ENCODE results near the gene GPC5.

DNA sequence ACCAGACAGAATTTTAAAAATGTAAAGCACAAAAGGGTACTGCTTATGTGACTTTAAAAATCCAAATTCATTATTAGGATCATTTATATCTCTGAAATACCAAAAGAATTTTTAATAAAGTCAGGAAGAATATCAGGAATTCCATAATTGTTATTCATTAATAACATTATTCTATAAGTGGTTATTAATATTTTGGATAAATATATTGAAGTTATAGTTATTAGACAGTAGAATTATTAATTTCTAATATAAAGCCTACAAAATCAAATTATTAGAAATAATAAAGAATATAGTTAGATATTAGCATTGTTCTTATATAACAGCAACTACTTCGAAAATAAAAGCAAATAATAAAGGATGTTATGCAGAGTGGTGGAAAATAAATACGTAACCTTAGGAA, 105.8 kb downstream of the GPC5 start:
- TF ChIP-seq, protein P1, sequence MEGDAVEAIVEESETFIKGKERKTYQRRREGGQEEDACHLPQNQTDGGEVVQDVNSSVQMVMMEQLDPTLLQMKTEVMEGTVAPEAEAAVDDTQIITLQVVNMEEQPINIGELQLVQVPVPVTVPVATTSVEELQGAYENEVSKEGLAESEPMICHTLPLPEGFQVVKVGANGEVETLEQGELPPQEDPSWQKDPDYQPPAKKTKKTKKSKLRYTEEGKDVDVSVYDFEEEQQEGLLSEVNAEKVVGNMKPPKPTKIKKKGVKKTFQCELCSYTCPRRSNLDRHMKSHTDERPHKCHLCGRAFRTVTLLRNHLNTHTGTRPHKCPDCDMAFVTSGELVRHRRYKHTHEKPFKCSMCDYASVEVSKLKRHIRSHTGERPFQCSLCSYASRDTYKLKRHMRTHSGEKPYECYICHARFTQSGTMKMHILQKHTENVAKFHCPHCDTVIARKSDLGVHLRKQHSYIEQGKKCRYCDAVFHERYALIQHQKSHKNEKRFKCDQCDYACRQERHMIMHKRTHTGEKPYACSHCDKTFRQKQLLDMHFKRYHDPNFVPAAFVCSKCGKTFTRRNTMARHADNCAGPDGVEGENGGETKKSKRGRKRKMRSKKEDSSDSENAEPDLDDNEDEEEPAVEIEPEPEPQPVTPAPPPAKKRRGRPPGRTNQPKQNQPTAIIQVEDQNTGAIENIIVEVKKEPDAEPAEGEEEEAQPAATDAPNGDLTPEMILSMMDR (IDR thresholded peaks at IDR 0.05), result no peak
- no peak for TF ChIP-seq POLR2A (IDR thresholded peaks at IDR 0.05)

All from uterus (tissue), 2 donors.